Measurements from ENCODE around the gene INO80D. TPM values are rescaled to one million over a fixed set of nuclear protein-coding genes. Genes with fewer than 3 reads are reported as not detected.

Gene INO80D
- total RNA-seq, 1 experiment from 2014 or later = 21.7 TPM

DNA sequence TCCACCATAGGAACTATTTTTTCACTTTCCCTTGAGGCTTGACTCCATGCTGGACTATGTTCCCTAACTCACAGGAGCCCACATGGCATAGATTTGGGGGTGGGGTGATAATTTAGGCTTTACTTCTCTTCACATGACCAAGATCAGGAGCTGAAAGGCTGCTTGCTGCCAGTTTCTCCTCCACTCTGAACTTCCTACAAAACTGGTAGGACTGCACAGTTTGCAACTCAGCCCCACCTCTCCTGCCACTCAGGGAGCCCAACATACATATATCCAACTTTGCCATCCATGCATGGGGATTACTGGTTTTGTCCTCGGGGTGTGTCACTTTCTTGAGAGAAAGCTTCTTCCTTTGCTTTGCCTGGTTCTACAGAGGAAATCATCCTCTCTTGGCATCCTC, 14.2 kb downstream of the INO80D start:
- no peaks in the 10 kb centered on the region for H3K27me3 ChIP-seq (replicated peaks; ENCODE audit: insufficient read depth, low read depth, low read length, poor library complexity)
- H3K4me3 ChIP-seq (ENCODE audit: low read depth, low read length, poor library complexity, severe bottlenecking) = no peak overlapping the region
- H3K4me1 ChIP-seq (ENCODE audit: insufficient read depth, low read length, poor library complexity, severe bottlenecking) = no peaks in the 10 kb centered on the region
- ChIA-PET POLR2A (ENCODE audit: low non-redundant PET) (interaction anchor here (0.6 kb wide), 1 partner anchor 28 kb away, joined by 3 read pairs; no protein-coding TSS in a partner anchor), CTCF (no interaction called here)
- H3K9me3 ChIP-seq (ENCODE audit: low read depth, low read length, poor library complexity, severe bottlenecking) = no peaks in the 10 kb centered on the region
- BruUV-seq (replicated peaks) = no TSS peak
- no peaks in the 10 kb centered on the region for H3K36me3 ChIP-seq (ENCODE audit: insufficient read depth, low read length, poor library complexity, severe bottlenecking)
- DNase-seq (ENCODE audit: low spot score) = no peak
- intact Hi-C loops (cut with micrococcal nuclease; ENCODE audit: unreplicated experiment) = no loop called here
- no peak for TF ChIP-seq EZH2 (IDR thresholded peaks at IDR 0.05; ENCODE audit: borderline replicate concordance, low read depth, low read length, poor library complexity, severe bottlenecking)
- TF ChIP-seq, protein P1, sequence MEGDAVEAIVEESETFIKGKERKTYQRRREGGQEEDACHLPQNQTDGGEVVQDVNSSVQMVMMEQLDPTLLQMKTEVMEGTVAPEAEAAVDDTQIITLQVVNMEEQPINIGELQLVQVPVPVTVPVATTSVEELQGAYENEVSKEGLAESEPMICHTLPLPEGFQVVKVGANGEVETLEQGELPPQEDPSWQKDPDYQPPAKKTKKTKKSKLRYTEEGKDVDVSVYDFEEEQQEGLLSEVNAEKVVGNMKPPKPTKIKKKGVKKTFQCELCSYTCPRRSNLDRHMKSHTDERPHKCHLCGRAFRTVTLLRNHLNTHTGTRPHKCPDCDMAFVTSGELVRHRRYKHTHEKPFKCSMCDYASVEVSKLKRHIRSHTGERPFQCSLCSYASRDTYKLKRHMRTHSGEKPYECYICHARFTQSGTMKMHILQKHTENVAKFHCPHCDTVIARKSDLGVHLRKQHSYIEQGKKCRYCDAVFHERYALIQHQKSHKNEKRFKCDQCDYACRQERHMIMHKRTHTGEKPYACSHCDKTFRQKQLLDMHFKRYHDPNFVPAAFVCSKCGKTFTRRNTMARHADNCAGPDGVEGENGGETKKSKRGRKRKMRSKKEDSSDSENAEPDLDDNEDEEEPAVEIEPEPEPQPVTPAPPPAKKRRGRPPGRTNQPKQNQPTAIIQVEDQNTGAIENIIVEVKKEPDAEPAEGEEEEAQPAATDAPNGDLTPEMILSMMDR (conservative IDR thresholded peaks at IDR 0.05; ENCODE audit: low read depth, low read length) = no peak
- H3K27ac ChIP-seq (ENCODE audit: low read depth, low read length, poor library complexity, severe bottlenecking) = no peak overlapping the region

DNA sequence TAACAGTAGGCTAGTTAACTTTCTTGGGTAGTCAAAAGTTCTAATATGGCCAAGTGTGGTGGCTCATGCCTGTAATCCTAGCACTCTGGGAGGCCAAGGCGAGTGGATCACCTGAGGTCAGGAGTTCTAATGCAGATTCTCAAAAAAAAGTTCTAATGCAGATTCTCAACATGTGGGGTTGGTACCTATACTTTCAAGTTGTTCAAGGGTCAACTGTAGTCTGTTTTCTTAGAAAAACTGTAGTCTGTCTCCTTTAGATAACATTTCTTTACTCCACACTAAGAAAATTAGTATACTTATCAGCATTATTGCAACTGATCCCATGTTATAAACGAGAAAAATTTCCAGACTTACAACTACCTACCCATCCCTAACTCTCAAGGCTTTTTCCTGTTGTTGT, 16.6 kb downstream of the INO80D start:
- Histone ChIP-seq H3K27ac (ENCODE audit: low read depth, low read length, poor library complexity, severe bottlenecking) (no peak overlapping the region), H3K4me3 (ENCODE audit: low read depth, low read length, poor library complexity, severe bottlenecking) (no peak overlapping the region), H3K9me3 (ENCODE audit: low read depth, low read length, poor library complexity, severe bottlenecking) (no peaks in the 10 kb centered on the region), H3K4me1 (ENCODE audit: insufficient read depth, low read length, poor library complexity, severe bottlenecking) (no peaks in the 10 kb centered on the region), H3K36me3 (ENCODE audit: insufficient read depth, low read length, poor library complexity, severe bottlenecking) (no peaks in the 10 kb centered on the region), H3K27me3 (replicated peaks; ENCODE audit: insufficient read depth, low read depth, low read length, poor library complexity) (no peaks in the 10 kb centered on the region)
- BruUV-seq (replicated peaks) = no TSS peak
- TF ChIP-seq EZH2 (IDR thresholded peaks at IDR 0.05; ENCODE audit: borderline replicate concordance, low read depth, low read length, poor library complexity, severe bottlenecking) = no peak
- CTCF ChIA-PET = no interaction called here
- DNase-seq (ENCODE audit: low spot score) = no peak
- POLR2A ChIA-PET (ENCODE audit: low non-redundant PET) = no interaction called here
- intact Hi-C loops (cut with micrococcal nuclease; ENCODE audit: unreplicated experiment) = no loop called here

DNA sequence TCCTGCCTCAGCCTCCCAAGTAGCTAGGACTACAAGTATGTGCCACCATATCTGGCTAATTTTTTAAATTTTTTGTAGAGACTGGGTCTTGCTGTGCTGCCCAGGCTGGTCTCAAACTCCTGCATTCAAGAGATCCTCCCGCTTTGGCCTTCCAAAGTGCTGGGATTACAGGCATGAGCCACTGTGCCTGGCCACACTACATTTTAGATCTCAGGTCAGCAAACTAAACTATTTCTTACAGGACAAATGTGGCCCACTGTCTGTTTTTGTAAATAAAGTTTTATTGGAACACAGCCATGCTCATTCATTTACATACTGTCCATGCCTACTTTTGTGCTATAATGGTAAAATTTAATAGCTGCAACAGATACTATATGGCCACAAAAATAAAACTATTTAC, 17.8 kb downstream of the INO80D start:
- H3K36me3 ChIP-seq (ENCODE audit: insufficient read depth, low read length, poor library complexity, severe bottlenecking) = no peaks in the 10 kb centered on the region
- TF ChIP-seq, protein P1 (conservative IDR thresholded peaks at IDR 0.05; ENCODE audit: low read depth, low read length) = no peak
- no peak for TF ChIP-seq EZH2 (IDR thresholded peaks at IDR 0.05; ENCODE audit: borderline replicate concordance, low read depth, low read length, poor library complexity, severe bottlenecking)
- no peak overlapping the region for H3K27ac ChIP-seq (ENCODE audit: low read depth, low read length, poor library complexity, severe bottlenecking)
- no peaks in the 10 kb centered on the region for H3K4me1 ChIP-seq (ENCODE audit: insufficient read depth, low read length, poor library complexity, severe bottlenecking)
- no peaks in the 10 kb centered on the region for H3K27me3 ChIP-seq (replicated peaks; ENCODE audit: insufficient read depth, low read depth, low read length, poor library complexity)
- no TSS peak for BruUV-seq (replicated peaks)
- ChIA-PET POLR2A (ENCODE audit: low non-redundant PET) (no interaction called here), CTCF (no interaction called here)
- no peaks in the 10 kb centered on the region for H3K9me3 ChIP-seq (ENCODE audit: low read depth, low read length, poor library complexity, severe bottlenecking)
- DNase-seq (ENCODE audit: low spot score) = no peak
- intact Hi-C loops (cut with micrococcal nuclease; ENCODE audit: unreplicated experiment) = no loop called here
- H3K4me3 ChIP-seq (ENCODE audit: low read depth, low read length, poor library complexity, severe bottlenecking) = no peak overlapping the region

DNA sequence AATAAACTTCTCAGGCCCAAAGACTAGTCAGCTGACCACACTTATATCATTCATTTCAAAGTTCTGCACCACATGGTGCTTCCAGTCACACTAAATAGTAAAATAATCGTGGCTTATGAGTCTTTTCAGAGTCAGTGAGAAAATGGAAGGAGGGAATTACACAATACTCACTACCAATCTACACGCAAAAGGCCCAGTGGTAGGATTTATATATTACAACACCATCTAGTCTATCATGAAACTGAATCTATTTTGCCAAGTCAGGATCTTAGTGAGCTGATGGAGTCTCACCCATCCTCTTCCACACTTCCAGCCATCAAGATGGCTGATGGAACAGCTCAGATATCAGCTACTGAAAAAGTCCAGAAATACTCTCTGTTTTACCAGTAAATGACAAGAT, 21.9 kb downstream of the INO80D start:
- no TSS peak for BruUV-seq (replicated peaks)
- H3K4me3 ChIP-seq (ENCODE audit: low read depth, low read length, poor library complexity, severe bottlenecking) = no peak overlapping the region
- intact Hi-C loops (cut with micrococcal nuclease; ENCODE audit: unreplicated experiment) = no loop called here
- H3K4me1 ChIP-seq (ENCODE audit: insufficient read depth, low read length, poor library complexity, severe bottlenecking) = no peaks in the 10 kb centered on the region
- no peaks in the 10 kb centered on the region for H3K36me3 ChIP-seq (ENCODE audit: insufficient read depth, low read length, poor library complexity, severe bottlenecking)
- CTCF ChIA-PET = no interaction called here
- no peak overlapping the region for H3K27ac ChIP-seq (ENCODE audit: low read depth, low read length, poor library complexity, severe bottlenecking)
- POLR2A ChIA-PET (ENCODE audit: low non-redundant PET) = interaction anchor here (0.6 kb wide), 1 partner anchor 10 kb away, joined by 6 read pairs; no protein-coding TSS in a partner anchor
- no peaks in the 10 kb centered on the region for H3K9me3 ChIP-seq (ENCODE audit: low read depth, low read length, poor library complexity, severe bottlenecking)
- DNase-seq (ENCODE audit: low spot score) = no peak
- no peaks in the 10 kb centered on the region for H3K27me3 ChIP-seq (replicated peaks; ENCODE audit: insufficient read depth, low read depth, low read length, poor library complexity)
- TF ChIP-seq, protein P1 (conservative IDR thresholded peaks at IDR 0.05; ENCODE audit: low read depth, low read length) = no peak
- no peak for TF ChIP-seq EZH2 (IDR thresholded peaks at IDR 0.05; ENCODE audit: borderline replicate concordance, low read depth, low read length, poor library complexity, severe bottlenecking)
